Endothelial cell of umbilical vein (primary cell): Measurements from ENCODE around the gene PLXNB3. TPM values are rescaled to one million over a fixed set of nuclear protein-coding genes. Genes with fewer than 3 reads are reported as not detected.

Experiments used
- BruUV-seq: library from RNA; stranded (reverse); fragments of 400-500 nt; replicated peaks from 2 replicates; lab custom pipeline; 2021; lab: Mats Ljungman, UMichigan
- CTCF ChIA-PET: fragments of 300-600, 350-600 bp; sonication (Branson Sonifier 250); formaldehyde crosslinking; loops from one replicate; lab custom pipeline; 2021; ENCODE audit warnings: antibody characterized with exemption, inconsistent platforms; lab: Charles Lee
- POLR2A ChIA-PET: fragments of 300-600, 350-600 bp; sonication (Branson Sonifier 250); formaldehyde crosslinking; loops from one replicate; lab custom pipeline; 2021; ENCODE audit warnings: antibody characterized with exemption, inconsistent platforms; lab: Charles Lee
- DNase-seq: peaks from one replicate; pipeline ENCODE4 v3.0.0-alpha.2; 2011; ENCODE audit warnings: low read depth, low spot score
- FAIRE-seq: peaks from 2 replicates; lab custom pipeline; 2011; peaks lifted over from hg19 to GRCh38; lab: Jason Lieb, UNC
- H2AFZ ChIP-seq: 2 replicates; pipeline ENCODE4 v1.6.0; 2012; ENCODE audit warnings: low read depth, low read length, control low read depth, inconsistent platforms
- H3K27ac ChIP-seq: 2 replicates; pipeline ENCODE4 v1.5.1; 2011; ENCODE audit warnings: low read depth, mild to moderate bottlenecking, control low read depth, low read length, moderate library complexity; ENCODE audit not compliant: insufficient read depth
- H3K27me3 ChIP-seq, 2 experiments: 2 replicates each; pipeline versions ENCODE4 v1.6.0 to v1.6.1; 2011; ENCODE audit warnings: low read length in 2 of 2, mixed read lengths in 1 of 2; ENCODE audit not compliant: control insufficient read depth in 2 of 2, insufficient read depth in 2 of 2
- H3K36me3 ChIP-seq, 2 experiments: 2 replicates in 1 of 2; 3 replicates in 1 of 2; pipeline ENCODE4 v1.5.1; 2011; ENCODE audit warnings: low read length in 2 of 2, mild to moderate bottlenecking in 1 of 2, moderate library complexity in 1 of 2; ENCODE audit not compliant: control insufficient read depth in 2 of 2, insufficient read depth in 2 of 2; ENCODE audit errors: extremely low read depth in 1 of 2
- H3K4me1 ChIP-seq: 3 replicates; pipeline ENCODE4 v1.5.1; 2011; ENCODE audit warnings: mild to moderate bottlenecking, low read length; ENCODE audit not compliant: control insufficient read depth, insufficient read depth; ENCODE audit errors: extremely low read depth
- H3K4me2 ChIP-seq: 2 replicates; pipeline ENCODE4 v1.6.1; 2011; ENCODE audit warnings: low read length, control low read depth, mixed read lengths; ENCODE audit not compliant: insufficient read depth
- H3K4me3 ChIP-seq, 3 experiments: fragments of 200-600 bp in 1 of 3; sonication (generic), shearing (Covaris generic) in 1 of 3; replicated peaks in 1 of 3; 2 replicates each; pipeline ENCODE4 v1.5.1; 2011 to 2016; ENCODE audit warnings: control low read depth in 3 of 3, low read length in 3 of 3, mild to moderate bottlenecking in 2 of 3, inconsistent platforms in 1 of 3, low read depth in 1 of 3, moderate library complexity in 1 of 3; ENCODE audit not compliant: insufficient read depth in 1 of 3
- H3K79me2 ChIP-seq: 2 replicates; pipeline ENCODE4 v1.6.0; 2012; ENCODE audit warnings: low read length, inconsistent platforms; ENCODE audit not compliant: control insufficient read depth, insufficient read depth
- H3K9ac ChIP-seq: replicated peaks from 2 replicates; pipeline ENCODE3; 2011; ENCODE audit warnings: low read length, control low read depth; ENCODE audit not compliant: insufficient read depth; ENCODE audit errors: extremely low read depth
- H3K9me1 ChIP-seq: replicated peaks from 3 replicates; pipeline ENCODE4 v1.6.0; 2011; ENCODE audit warnings: mild to moderate bottlenecking, low read length; ENCODE audit not compliant: control insufficient read depth, insufficient read depth; ENCODE audit errors: extremely low read depth
- H3K9me3 ChIP-seq: replicated peaks from 2 replicates; pipeline ENCODE4 v1.5.1; 2012; ENCODE audit warnings: low read length, inconsistent platforms; ENCODE audit not compliant: control insufficient read depth, insufficient read depth
- H4K20me1 ChIP-seq: replicated peaks from 2 replicates; pipeline ENCODE3; 2011; ENCODE audit warnings: mild to moderate bottlenecking, low read length; ENCODE audit not compliant: control insufficient read depth, insufficient read depth; ENCODE audit errors: extremely low read depth
- CTCF ChIP-seq, 2 donors: IDR thresholded peaks; 1 replicate in 1 of 2; 2 replicates in 1 of 2; pipeline ENCODE4 v1.5.1; 2011; ENCODE audit warnings: low read length in 2 of 2, mild to moderate bottlenecking in 2 of 2, moderate library complexity in 2 of 2, control low read depth in 1 of 2, inconsistent platforms in 1 of 2, low read depth in 1 of 2; ENCODE audit not compliant: insufficient read depth in 1 of 2; ENCODE audit errors: extremely low read depth in 1 of 2
- EZH2 ChIP-seq: IDR thresholded peaks from 2 replicates; pipeline ENCODE4 v1.6.1; 2012; ENCODE audit warnings: borderline replicate concordance, low read depth, mild to moderate bottlenecking, moderate library complexity, low read length, inconsistent platforms; ENCODE audit not compliant: severe bottlenecking
- FOS ChIP-seq: IDR thresholded peaks from 2 replicates; pipeline ENCODE4 v1.6.1; 2011; ENCODE audit warnings: mild to moderate bottlenecking, low read length, moderate library complexity, borderline replicate concordance; ENCODE audit not compliant: insufficient read depth
- GATA2 ChIP-seq: IDR thresholded peaks from 2 replicates; pipeline ENCODE4 v1.7.0; 2011; ENCODE audit warnings: low read depth, mild to moderate bottlenecking, moderate library complexity, mixed read lengths, low read length; ENCODE audit not compliant: insufficient read length, insufficient read depth
- JUN ChIP-seq: IDR thresholded peaks from 2 replicates; pipeline ENCODE4 v1.6.1; 2011; ENCODE audit warnings: borderline replicate concordance, low read depth; ENCODE audit not compliant: insufficient read length, insufficient read depth
- MAX ChIP-seq: IDR thresholded peaks from 2 replicates; pipeline ENCODE4 v1.6.1; 2011; ENCODE audit not compliant: insufficient read depth, insufficient read length
- MYC ChIP-seq: IDR thresholded peaks from one replicate; pipeline ENCODE4 v1.6.1; 2011; ENCODE audit warnings: mild to moderate bottlenecking, low read depth, low read length
- POLR2A ChIP-seq: IDR thresholded peaks from 2 replicates; pipeline ENCODE4 v1.6.1; 2012; ENCODE audit warnings: low read depth, mild to moderate bottlenecking, control low read depth, low read length
- POLR2AphosphoS5 ChIP-seq: IDR thresholded peaks from 2 replicates; pipeline ENCODE4 v1.6.1; 2012; ENCODE audit warnings: low read depth, mild to moderate bottlenecking, control low read depth, low read length, moderate library complexity; ENCODE audit not compliant: insufficient read depth
- dilution Hi-C: fragments of 300-500 bp; cut with MboI; formaldehyde crosslinking; loops from one replicate; pipeline ENCODE4 v1.15.0; 2019; ENCODE audit warnings: low sequenced_read_pairs; ENCODE audit not compliant: extremely low pct_ligation_motif_present
- intact Hi-C: fragments of 100-400 bp; cut with micrococcal nuclease; formaldehyde crosslinking; loops from one replicate; pipeline ENCODE4 v1.10.0; 2022
- polyA plus RNA-seq, 4 experiments: library from polyadenylated mRNA; depleted of rRNA in 3 of 4; stranded (reverse) in 3 of 4; unstranded in 1 of 4; fragments of >200 nt; gene quantifications; 2 replicates each; pipeline versions ENCODE4 v1.2.1 to v1.2.3, GENCODE V29; 2011 to 2012; ENCODE audit warnings: missing spikeins in 1 of 4
- total RNA-seq: library from RNA; stranded (reverse); gene quantifications from 2 replicates; pipeline ENCODE4 v1.2.3, GENCODE V29; 2021

The PLXNB3 gene
- total and polyA plus RNA-seq, 2 donors (not counting 3 experiments of a cell fraction or from before 2014, with no cell fraction given) = 19.0 to 31.4 TPM

DNA sequence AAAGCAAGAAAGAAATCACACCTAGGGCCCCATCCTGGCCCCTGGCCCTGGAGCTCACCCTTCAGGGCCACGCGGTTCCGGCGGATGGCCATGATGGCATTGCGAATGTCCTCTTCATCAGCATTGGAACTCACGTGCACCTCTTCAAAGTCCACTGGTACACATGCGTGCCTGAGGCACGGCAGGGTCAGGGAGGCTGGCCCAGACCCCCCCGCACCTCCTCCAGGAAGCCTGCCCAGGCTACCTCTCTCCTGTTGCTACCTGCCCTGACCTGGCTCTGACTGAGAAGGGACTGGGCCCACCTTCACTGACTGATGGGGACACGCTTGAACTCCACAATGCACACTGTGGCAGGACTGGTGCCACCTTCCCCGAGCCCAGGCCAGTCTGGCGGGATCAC, 25.6 kb downstream of the PLXNB3 start:
- dilution Hi-C loops (no loop called here), intact Hi-C loops (loop anchor here (10.0 kb wide), 1 partner anchor 85 kb away; no protein-coding TSS in a partner anchor)
- Histone ChIP-seq H2AFZ (no peak overlapping the region), H3K36me3 (peaks cover 0 to 18% of the 10 kb centered on the region in 2 experiments), H3K4me1 (peaks cover 6% of the 10 kb centered on the region), H3K9me3 (no peaks in the 10 kb centered on the region), H3K9ac (no peak overlapping the region), H3K4me3 (no peak overlapping the region), H3K79me2 (peaks cover 34% of the 10 kb centered on the region), H4K20me1 (no peaks in the 10 kb centered on the region), H3K27ac (no peak overlapping the region), H3K4me2 (no peak overlapping the region), H3K9me1 (no peaks in the 10 kb centered on the region), H3K27me3 (no peaks in the 10 kb centered on the region)
- DNase-seq (no peak), FAIRE-seq (no peak)
- CTCF ChIA-PET = no interaction called here
- TF ChIP-seq POLR2AphosphoS5 (no peak), CTCF (IDR thresholded peaks at IDR 0.05; ENCODE audit: extremely low read depth in 1 of 2, insufficient read depth in 1 of 2, low read depth in 1 of 2, low read length in 2 of 2) (no peak), JUN (no peak), MYC (no peak), GATA2 (no peak), POLR2A (no peak), MAX (no peak), FOS (no peak), EZH2 (no peak)
- POLR2A ChIA-PET = no interaction called here
- no TSS peak for BruUV-seq
